Tibial artery (tissue), 4 donors: ENCODE results near the gene PARD3B.

Experiments
- DNase-seq, 2 donors: peaks; one replicate each; pipeline ENCODE4 v3.0.0-alpha.2; 2019
- H3K27ac ChIP-seq, 2 donors: fragments of 200-600 bp; sonication (generic) in 1 of 2; 1 replicate in 1 of 2; 2 replicates in 1 of 2; pipeline ENCODE4 v1.5.1; 2018 to 2019; ENCODE audit warnings: mild to moderate bottlenecking in 1 of 2
- H3K27me3 ChIP-seq, 2 donors: fragments of 200-600 bp; sonication (generic) in 1 of 2; one replicate each; pipeline versions ENCODE4 v1.5.1 to v1.6.0; 2016 to 2019
- H3K36me3 ChIP-seq, 3 donors: fragments of 200-600 bp; sonication (generic) in 2 of 3; one replicate each; pipeline ENCODE4 v1.5.1; 2016 to 2019; ENCODE audit warnings: mild to moderate bottlenecking in 2 of 3
- H3K4me1 ChIP-seq, 4 donors: fragments of 200-600 bp; sonication (generic) in 2 of 4; 1 replicate in 3 of 4; 2 replicates in 1 of 4; pipeline ENCODE4 v1.5.1; 2016 to 2019
- H3K4me3 ChIP-seq, 2 donors: fragments of 200-600 bp; sonication (generic) in 1 of 2; 1 replicate in 1 of 2; 2 replicates in 1 of 2; pipeline ENCODE4 v1.5.1; 2018 to 2019; ENCODE audit warnings: mild to moderate bottlenecking in 2 of 2
- H3K9me3 ChIP-seq, 3 donors: fragments of 200-600 bp; sonication (generic) in 1 of 3; one replicate each; pipeline ENCODE4 v1.5.1; 2016 to 2019
- intact Hi-C: fragments of 100-400 bp; cut with DNase I; formaldehyde crosslinking; loops from one replicate; pipeline ENCODE4 v1.15.0; 2023; ENCODE audit warnings: low total_unique reads
- TF ChIP-seq, protein P1 (sequence below), 2 experiments: fragments of 200-600 bp in 1 of 2; fragments of 450-650 bp in 1 of 2; IDR thresholded peaks; one replicate each; pipeline ENCODE4 v1.5.1; 2017 to 2019; ENCODE audit warnings: antibody characterized with exemption in 2 of 2, mild to moderate bottlenecking in 1 of 2, moderate library complexity in 1 of 2

Gene PARD3B

GRCh38 chr2:205407984-205408383, 862.7 kb downstream of the PARD3B start:
- H3K27me3 ChIP-seq: no peaks in the 10 kb centered on the region
- peaks cover 0 to 45% (median 13%) of the 10 kb centered on the region in 4 donors for H3K4me1 ChIP-seq
- H3K9me3 ChIP-seq: no peaks in the 10 kb centered on the region
- DNase-seq: no peak
- TF ChIP-seq, protein P1, sequence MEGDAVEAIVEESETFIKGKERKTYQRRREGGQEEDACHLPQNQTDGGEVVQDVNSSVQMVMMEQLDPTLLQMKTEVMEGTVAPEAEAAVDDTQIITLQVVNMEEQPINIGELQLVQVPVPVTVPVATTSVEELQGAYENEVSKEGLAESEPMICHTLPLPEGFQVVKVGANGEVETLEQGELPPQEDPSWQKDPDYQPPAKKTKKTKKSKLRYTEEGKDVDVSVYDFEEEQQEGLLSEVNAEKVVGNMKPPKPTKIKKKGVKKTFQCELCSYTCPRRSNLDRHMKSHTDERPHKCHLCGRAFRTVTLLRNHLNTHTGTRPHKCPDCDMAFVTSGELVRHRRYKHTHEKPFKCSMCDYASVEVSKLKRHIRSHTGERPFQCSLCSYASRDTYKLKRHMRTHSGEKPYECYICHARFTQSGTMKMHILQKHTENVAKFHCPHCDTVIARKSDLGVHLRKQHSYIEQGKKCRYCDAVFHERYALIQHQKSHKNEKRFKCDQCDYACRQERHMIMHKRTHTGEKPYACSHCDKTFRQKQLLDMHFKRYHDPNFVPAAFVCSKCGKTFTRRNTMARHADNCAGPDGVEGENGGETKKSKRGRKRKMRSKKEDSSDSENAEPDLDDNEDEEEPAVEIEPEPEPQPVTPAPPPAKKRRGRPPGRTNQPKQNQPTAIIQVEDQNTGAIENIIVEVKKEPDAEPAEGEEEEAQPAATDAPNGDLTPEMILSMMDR (IDR thresholded peaks at IDR 0.05): no peak
- H3K27ac ChIP-seq: no peak overlapping the region
- intact Hi-C loops: no loop called here
- no peak overlapping the region for H3K4me3 ChIP-seq
- H3K36me3 ChIP-seq: no peaks in the 10 kb centered on the region

- no peak overlapping the region for H3K4me3 ChIP-seq
- TF ChIP-seq, protein P1 (IDR thresholded peaks at IDR 0.05): no peak
- H3K36me3 ChIP-seq: no peaks in the 10 kb centered on the region
- no peaks in the 10 kb centered on the region for H3K27me3 ChIP-seq
- DNase-seq: no peak
- no peak overlapping the region for H3K27ac ChIP-seq
- H3K9me3 ChIP-seq: no peaks in the 10 kb centered on the region
- intact Hi-C loops: no loop called here
- peaks cover 0 to 39% (median 13%) of the 10 kb centered on the region in 4 donors for H3K4me1 ChIP-seq
Measured at GRCh38 chr2:205408696-205409095, 863.4 kb downstream of the PARD3B start.

DNA sequence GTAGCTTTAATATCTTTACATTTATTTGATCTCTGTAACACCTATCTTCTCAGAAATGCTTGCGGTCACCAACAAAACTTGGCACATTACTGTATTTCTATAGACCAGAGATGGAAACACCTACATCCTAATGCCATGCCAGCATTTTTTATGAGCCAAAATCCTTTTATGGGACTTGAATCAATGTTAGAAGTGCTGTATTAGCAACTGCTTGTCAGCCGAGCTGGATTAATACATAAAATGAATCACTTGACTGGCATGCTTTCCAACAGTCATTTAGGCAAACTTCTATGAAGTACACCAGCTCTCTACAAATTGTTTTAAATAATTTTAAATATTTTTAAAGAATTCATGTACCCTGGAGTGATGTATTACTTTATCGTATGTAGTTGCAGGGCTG, 864.1 kb downstream of the PARD3B start:
- Histone ChIP-seq H3K9me3 (no peaks in the 10 kb centered on the region), H3K4me1 (peaks cover 0 to 39% (median 13%) of the 10 kb centered on the region in 4 donors), H3K36me3 (no peaks in the 10 kb centered on the region), H3K4me3 (no peak overlapping the region), H3K27me3 (no peaks in the 10 kb centered on the region), H3K27ac (no peak overlapping the region)
- intact Hi-C loops: no loop called here
- TF ChIP-seq, protein P1 (IDR thresholded peaks at IDR 0.05): no peak
- no peak for DNase-seq

DNA sequence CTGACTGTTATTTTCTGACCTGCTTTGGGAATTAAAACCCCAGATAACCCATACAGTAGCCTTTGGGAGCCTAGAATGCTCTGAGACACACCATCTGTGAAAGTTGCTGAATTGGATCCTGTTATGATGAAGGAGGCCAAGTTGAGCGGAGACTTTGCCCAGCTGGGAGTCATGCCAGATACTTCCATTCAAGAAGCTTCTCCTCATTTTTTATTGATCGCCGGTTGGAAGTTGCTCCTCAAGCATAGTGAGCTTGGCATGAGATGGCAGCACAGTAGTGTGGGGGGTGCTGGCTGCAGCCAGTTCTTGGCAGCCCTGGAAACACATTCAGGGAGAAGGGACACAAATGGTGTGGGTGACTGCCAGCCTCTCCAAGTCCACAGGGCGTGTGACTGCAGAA, 866.3 kb downstream of the PARD3B start:
- no peak overlapping the region for H3K27ac ChIP-seq
- H3K36me3 ChIP-seq: no peaks in the 10 kb centered on the region
- no peaks in the 10 kb centered on the region for H3K27me3 ChIP-seq
- H3K4me3 ChIP-seq: no peak overlapping the region
- no peaks in the 10 kb centered on the region for H3K9me3 ChIP-seq
- TF ChIP-seq, protein P1 (IDR thresholded peaks at IDR 0.05): no peak
- peaks cover 0 to 25% (median 12%) of the 10 kb centered on the region in 4 donors for H3K4me1 ChIP-seq
- DNase-seq: no peak
- intact Hi-C loops: no loop called here

- Histone ChIP-seq H3K36me3 (no peaks in the 10 kb centered on the region), H3K27me3 (no peaks in the 10 kb centered on the region), H3K27ac (no peak overlapping the region), H3K4me3 (no peak overlapping the region), H3K4me1 (no peaks in the 10 kb centered on the region), H3K9me3 (no peaks in the 10 kb centered on the region)
- intact Hi-C loops: no loop called here
- TF ChIP-seq, protein P1 (IDR thresholded peaks at IDR 0.05): no peak
- no peak for DNase-seq
Measured at GRCh38 chr2:205424326-205424725, 879.1 kb downstream of the PARD3B start.

DNA sequence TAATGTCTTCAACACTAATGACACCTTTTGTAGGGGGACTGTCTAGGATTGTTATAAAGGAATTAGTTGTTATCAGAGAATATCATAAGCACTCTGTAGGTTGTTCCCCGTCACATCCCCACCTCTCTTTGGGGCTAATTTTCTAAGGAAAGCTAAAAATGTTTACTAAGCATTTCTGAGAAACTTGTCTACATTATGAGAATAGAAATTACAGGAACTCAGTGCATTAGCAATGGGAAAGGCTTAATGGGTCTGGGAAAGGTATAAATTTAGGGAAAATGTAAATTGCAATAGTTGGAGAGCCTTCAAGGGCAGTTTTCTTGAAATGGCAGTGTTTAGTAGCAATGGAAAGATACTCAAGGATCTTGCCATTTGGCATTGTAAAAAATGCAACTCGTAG, 879.8 kb downstream of the PARD3B start:
- no peaks in the 10 kb centered on the region for H3K36me3 ChIP-seq
- intact Hi-C loops: no loop called here
- no peaks in the 10 kb centered on the region for H3K4me1 ChIP-seq
- H3K27me3 ChIP-seq: no peaks in the 10 kb centered on the region
- no peak for DNase-seq
- H3K9me3 ChIP-seq: no peaks in the 10 kb centered on the region
- no peak overlapping the region for H3K4me3 ChIP-seq
- TF ChIP-seq, protein P1 (IDR thresholded peaks at IDR 0.05): no peak
- no peak overlapping the region for H3K27ac ChIP-seq
